ENCODE results near the gene RNF217. TPM values are rescaled to one million over a fixed set of nuclear protein-coding genes. Genes with fewer than 3 reads are reported as not detected.

The RNF217 gene
- total RNA-seq, 2 donors from 2014 or later: 24.0 to 28.1 TPM

- H3K27ac Mint-ChIP-seq: no peak overlapping the region
- no peak for TF ChIP-seq CTCF (conservative IDR thresholded peaks at IDR 0.05)
- Histone ChIP-seq H3K27me3 (ENCODE audit: control insufficient read depth, insufficient read depth, low read length, poor library complexity, severe bottlenecking) (no peaks in the 10 kb centered on the region), H3K36me3 (ENCODE audit: control insufficient read depth, insufficient read depth, low read length) (peaks cover 28% of the 10 kb centered on the region), H3K4me1 (ENCODE audit: control insufficient read depth, insufficient read depth, low read length) (no peaks in the 10 kb centered on the region), H3K9ac (ENCODE audit: extremely low read depth, low read length, poor library complexity, severe bottlenecking) (no peak overlapping the region), H3K9me3 (ENCODE audit: control insufficient read depth, low read length) (peaks cover 25% of the 10 kb centered on the region), H3K27ac (ENCODE audit: low read depth, low read length) (no peak overlapping the region), H3K4me3 (ENCODE audit: low read length) (no peak overlapping the region)
- no peak for DNase-seq
- peaks cover 18% of the 10 kb centered on the region for H3K9me3 Mint-ChIP-seq
- peaks cover 35% of the 10 kb centered on the region for H3K36me3 Mint-ChIP-seq (ENCODE audit: low read depth)
- H3K4me1 Mint-ChIP-seq: peaks cover 24% of the 10 kb centered on the region
- WGBS, 2 experiments (ENCODE audit: insufficient coverage in 1 of 2, insufficient read length in 1 of 2): 100% methylated on average over 1 of the region's 1 CpG; no CpG with 5 or more reads in 1 of the 2 experiments
- H3K27me3 Mint-ChIP-seq (ENCODE audit: insufficient read depth): no peaks in the 10 kb centered on the region
- H3K4me3 Mint-ChIP-seq: no peak overlapping the region
Observed at GRCh38 chr6:124977067-124977908, 15.1 kb downstream of the RNF217 start.

GRCh38 chr6:124978451-124979293, 16.4 kb downstream of the RNF217 start:
- Mint-ChIP-seq H3K4me3 (no peak overlapping the region), H3K4me1 (peaks cover 24% of the 10 kb centered on the region), H3K27me3 (ENCODE audit: insufficient read depth) (no peaks in the 10 kb centered on the region), H3K9me3 (peaks cover 18% of the 10 kb centered on the region), H3K36me3 (ENCODE audit: low read depth) (peaks cover 29% of the 10 kb centered on the region), H3K27ac (no peak overlapping the region)
- TF ChIP-seq CTCF (conservative IDR thresholded peaks at IDR 0.05): no peak
- Histone ChIP-seq H3K9ac (ENCODE audit: extremely low read depth, low read length, poor library complexity, severe bottlenecking) (no peak overlapping the region), H3K36me3 (ENCODE audit: control insufficient read depth, insufficient read depth, low read length) (peaks cover 28% of the 10 kb centered on the region), H3K27me3 (ENCODE audit: control insufficient read depth, insufficient read depth, low read length, poor library complexity, severe bottlenecking) (no peaks in the 10 kb centered on the region), H3K4me1 (ENCODE audit: control insufficient read depth, insufficient read depth, low read length) (no peaks in the 10 kb centered on the region), H3K27ac (ENCODE audit: low read depth, low read length) (no peak overlapping the region), H3K4me3 (ENCODE audit: low read length) (peak overlapping the region; percentile 2), H3K9me3 (ENCODE audit: control insufficient read depth, low read length) (peaks cover 25% of the 10 kb centered on the region)
- WGBS, 2 experiments (ENCODE audit: insufficient coverage in 1 of 2, insufficient read length in 1 of 2): 90 to 91% methylated on average over 6 to 10 of the region's 10 CpGs
- no peak for DNase-seq

GRCh38 chr6:124979294-124979678, 17.0 kb downstream of the RNF217 start:
- Mint-ChIP-seq H3K4me3 (no peak overlapping the region), H3K4me1 (peaks cover 24% of the 10 kb centered on the region)
- WGBS, 2 experiments (ENCODE audit: insufficient coverage in 1 of 2, insufficient read length in 1 of 2): 95 to 100% methylated on average over 4 of the region's 4 CpGs

More at GRCh38 chr6:124979294-124979678, 17.0 kb downstream of the RNF217 start:
- Histone ChIP-seq H3K9ac (ENCODE audit: extremely low read depth, low read length, poor library complexity, severe bottlenecking) (no peak overlapping the region), H3K4me1 (ENCODE audit: control insufficient read depth, insufficient read depth, low read length) (no peaks in the 10 kb centered on the region), H3K27ac (ENCODE audit: low read depth, low read length) (no peak overlapping the region), H3K4me3 (ENCODE audit: low read length) (no peak overlapping the region), H3K27me3 (ENCODE audit: control insufficient read depth, insufficient read depth, low read length, poor library complexity, severe bottlenecking) (no peaks in the 10 kb centered on the region), H3K36me3 (ENCODE audit: control insufficient read depth, insufficient read depth, low read length) (peaks cover 28% of the 10 kb centered on the region), H3K9me3 (ENCODE audit: control insufficient read depth, low read length) (peaks cover 25% of the 10 kb centered on the region)
- TF ChIP-seq CTCF (conservative IDR thresholded peaks at IDR 0.05): no peak
- Mint-ChIP-seq H3K27ac (no peak overlapping the region), H3K27me3 (ENCODE audit: insufficient read depth) (no peaks in the 10 kb centered on the region), H3K36me3 (ENCODE audit: low read depth) (peaks cover 26% of the 10 kb centered on the region), H3K9me3 (peaks cover 18% of the 10 kb centered on the region)
- DNase-seq: no peak
